ENCODE results near the gene NECTIN4. TPM values are rescaled to one million over a fixed set of nuclear protein-coding genes. Genes with fewer than 3 reads are reported as not detected.

The NECTIN4 gene
- total RNA-seq, 1 donor from 2014 or later = not detected

DNA sequence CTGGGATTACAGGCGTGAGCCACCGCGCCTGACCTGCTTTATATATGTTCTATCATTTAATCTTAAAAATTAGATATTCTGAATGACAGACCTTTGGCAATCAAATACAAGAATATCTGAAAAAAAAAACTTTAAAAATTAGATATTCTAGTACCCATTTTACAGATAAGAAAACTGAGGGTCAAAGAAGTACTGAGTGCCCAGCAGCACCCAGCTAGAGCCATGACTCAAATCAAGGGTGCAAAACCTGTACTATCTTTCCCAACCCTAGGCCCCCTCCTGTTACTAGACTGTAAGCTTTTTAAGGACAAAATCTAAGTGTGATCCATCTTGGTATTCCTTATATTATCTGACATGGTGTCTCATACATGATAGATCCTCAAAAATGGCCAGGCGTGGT, 27.9 kb downstream of the NECTIN4 start:
- Mint-ChIP-seq H3K9me3 (no peaks in the 10 kb centered on the region), H3K4me1 (no peaks in the 10 kb centered on the region), H3K36me3 (ENCODE audit: low read depth) (no peaks in the 10 kb centered on the region), H3K4me3 (no peak overlapping the region), H3K27ac (ENCODE audit: unreplicated experiment) (no peak overlapping the region), H3K27me3 (ENCODE audit: low read depth) (peaks cover 24% of the 10 kb centered on the region)
- DNase-seq (ENCODE audit: low read depth, low spot score) = no peak
- TF ChIP-seq, protein P1, sequence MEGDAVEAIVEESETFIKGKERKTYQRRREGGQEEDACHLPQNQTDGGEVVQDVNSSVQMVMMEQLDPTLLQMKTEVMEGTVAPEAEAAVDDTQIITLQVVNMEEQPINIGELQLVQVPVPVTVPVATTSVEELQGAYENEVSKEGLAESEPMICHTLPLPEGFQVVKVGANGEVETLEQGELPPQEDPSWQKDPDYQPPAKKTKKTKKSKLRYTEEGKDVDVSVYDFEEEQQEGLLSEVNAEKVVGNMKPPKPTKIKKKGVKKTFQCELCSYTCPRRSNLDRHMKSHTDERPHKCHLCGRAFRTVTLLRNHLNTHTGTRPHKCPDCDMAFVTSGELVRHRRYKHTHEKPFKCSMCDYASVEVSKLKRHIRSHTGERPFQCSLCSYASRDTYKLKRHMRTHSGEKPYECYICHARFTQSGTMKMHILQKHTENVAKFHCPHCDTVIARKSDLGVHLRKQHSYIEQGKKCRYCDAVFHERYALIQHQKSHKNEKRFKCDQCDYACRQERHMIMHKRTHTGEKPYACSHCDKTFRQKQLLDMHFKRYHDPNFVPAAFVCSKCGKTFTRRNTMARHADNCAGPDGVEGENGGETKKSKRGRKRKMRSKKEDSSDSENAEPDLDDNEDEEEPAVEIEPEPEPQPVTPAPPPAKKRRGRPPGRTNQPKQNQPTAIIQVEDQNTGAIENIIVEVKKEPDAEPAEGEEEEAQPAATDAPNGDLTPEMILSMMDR (conservative IDR thresholded peaks at IDR 0.05) = no peak

DNA sequence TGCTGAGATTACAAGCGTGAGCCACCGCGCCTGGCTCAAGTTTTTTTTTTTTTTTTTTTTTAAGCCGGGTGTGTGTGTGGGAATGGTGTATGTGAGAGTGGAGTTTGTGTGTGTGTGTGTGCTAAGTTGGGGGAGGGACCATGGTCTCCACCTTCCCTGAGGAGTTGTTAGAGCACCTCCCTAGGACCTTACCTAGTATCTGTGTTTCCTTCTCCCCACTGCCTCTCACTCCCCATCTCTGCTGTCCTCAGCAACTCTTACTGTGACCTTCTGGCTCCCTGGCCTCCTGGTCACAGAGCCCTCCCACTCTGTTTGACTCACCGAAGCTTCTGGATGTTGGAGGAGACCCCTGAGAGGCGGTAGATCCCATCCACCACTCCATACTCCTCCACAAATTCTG, 30.1 kb downstream of the NECTIN4 start:
- TF ChIP-seq, protein P1 (conservative IDR thresholded peaks at IDR 0.05) = no peak
- H3K27ac Mint-ChIP-seq (ENCODE audit: unreplicated experiment) = no peak overlapping the region
- H3K4me1 Mint-ChIP-seq = no peaks in the 10 kb centered on the region
- H3K27me3 Mint-ChIP-seq (ENCODE audit: low read depth) = peaks cover 20% of the 10 kb centered on the region
- DNase-seq (ENCODE audit: low read depth, low spot score) = no peak
- H3K36me3 Mint-ChIP-seq (ENCODE audit: low read depth) = no peaks in the 10 kb centered on the region
- H3K9me3 Mint-ChIP-seq = no peaks in the 10 kb centered on the region
- no peak overlapping the region for H3K4me3 Mint-ChIP-seq

DNA sequence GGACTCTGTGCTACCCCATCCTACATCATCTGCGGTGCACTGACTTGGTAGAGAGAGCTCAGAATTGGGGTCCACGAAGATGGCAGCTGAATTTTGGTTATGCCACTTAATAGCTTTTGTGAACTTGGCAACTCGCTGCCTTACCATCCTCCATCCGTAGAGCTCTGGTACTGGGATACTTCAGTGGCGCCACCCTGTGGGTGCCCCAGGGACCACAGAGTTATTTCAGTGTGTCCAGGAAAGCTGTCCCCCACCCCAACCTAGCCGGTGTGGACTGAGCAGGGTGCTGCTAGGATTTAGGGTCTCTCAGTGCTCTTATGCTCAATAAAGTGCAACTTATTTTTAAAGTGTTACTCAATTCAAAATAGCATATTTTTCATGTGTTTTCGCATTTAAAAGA, 34.6 kb downstream of the NECTIN4 start:
- DNase-seq (ENCODE audit: low read depth, low spot score) = no peak
- H3K36me3 Mint-ChIP-seq (ENCODE audit: low read depth) = no peaks in the 10 kb centered on the region
- no peak overlapping the region for H3K27ac Mint-ChIP-seq (ENCODE audit: unreplicated experiment)
- H3K4me3 Mint-ChIP-seq = no peak overlapping the region
- TF ChIP-seq, protein P1 (conservative IDR thresholded peaks at IDR 0.05) = peak; percentile 27
- H3K9me3 Mint-ChIP-seq = peaks cover 2% of the 10 kb centered on the region
- H3K4me1 Mint-ChIP-seq = no peaks in the 10 kb centered on the region
- H3K27me3 Mint-ChIP-seq (ENCODE audit: low read depth) = peaks cover 5% of the 10 kb centered on the region

DNA sequence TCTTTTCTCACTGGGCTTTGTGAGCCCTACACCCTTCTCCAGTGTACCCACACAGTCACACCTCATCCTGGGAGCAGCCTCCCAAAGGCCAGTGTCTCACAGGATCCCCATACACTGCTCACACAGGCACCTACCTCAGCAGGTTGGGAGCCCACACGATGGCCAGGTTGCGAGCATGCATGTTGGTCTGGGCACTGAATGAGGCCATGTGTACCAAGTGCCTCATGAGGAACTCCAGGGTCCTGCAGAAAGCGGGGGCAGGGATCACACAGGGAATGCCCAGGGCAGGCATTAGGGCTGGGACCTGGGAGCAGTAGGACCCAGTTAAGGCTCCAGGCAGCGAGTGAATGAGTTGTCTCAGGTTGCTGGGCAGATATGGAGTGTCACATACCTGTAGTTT, 35.1 kb downstream of the NECTIN4 start:
- DNase-seq (ENCODE audit: low read depth, low spot score) = no peak
- peaks cover 2% of the 10 kb centered on the region for H3K9me3 Mint-ChIP-seq
- no peak overlapping the region for H3K4me3 Mint-ChIP-seq
- H3K27ac Mint-ChIP-seq (ENCODE audit: unreplicated experiment) = peak overlapping the region; percentile 22
- no peaks in the 10 kb centered on the region for H3K36me3 Mint-ChIP-seq (ENCODE audit: low read depth)
- H3K4me1 Mint-ChIP-seq = no peaks in the 10 kb centered on the region
- peaks cover 5% of the 10 kb centered on the region for H3K27me3 Mint-ChIP-seq (ENCODE audit: low read depth)
- TF ChIP-seq, protein P1 (conservative IDR thresholded peaks at IDR 0.05) = no peak

DNA sequence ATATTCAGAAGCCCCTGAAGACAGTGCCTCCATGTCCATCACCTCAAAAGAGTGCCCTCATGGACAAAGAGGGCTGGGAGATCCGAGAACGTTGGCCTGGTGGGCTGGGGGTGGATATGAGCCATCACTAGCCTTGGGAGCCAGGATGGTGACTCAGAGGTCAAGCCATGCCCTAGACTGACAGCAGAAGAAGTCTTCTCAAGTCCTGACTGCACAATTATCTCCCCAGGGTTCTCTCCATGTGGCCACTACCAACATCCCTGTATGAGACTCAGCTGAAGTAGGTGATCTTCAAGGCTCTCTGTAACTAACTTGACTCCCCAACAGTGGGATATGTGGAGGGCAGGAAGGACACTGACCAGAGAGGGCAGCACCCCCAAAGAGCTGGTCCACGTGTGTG, 36.5 kb downstream of the NECTIN4 start:
- DNase-seq (ENCODE audit: low read depth, low spot score) = no peak
- peaks cover 9% of the 10 kb centered on the region for H3K9me3 Mint-ChIP-seq
- no peak overlapping the region for H3K4me3 Mint-ChIP-seq
- no peak overlapping the region for H3K27ac Mint-ChIP-seq (ENCODE audit: unreplicated experiment)
- H3K36me3 Mint-ChIP-seq (ENCODE audit: low read depth) = peaks cover 8% of the 10 kb centered on the region
- no peaks in the 10 kb centered on the region for H3K4me1 Mint-ChIP-seq
- H3K27me3 Mint-ChIP-seq (ENCODE audit: low read depth) = peaks cover 12% of the 10 kb centered on the region
- TF ChIP-seq, protein P1 (conservative IDR thresholded peaks at IDR 0.05) = no peak

DNA sequence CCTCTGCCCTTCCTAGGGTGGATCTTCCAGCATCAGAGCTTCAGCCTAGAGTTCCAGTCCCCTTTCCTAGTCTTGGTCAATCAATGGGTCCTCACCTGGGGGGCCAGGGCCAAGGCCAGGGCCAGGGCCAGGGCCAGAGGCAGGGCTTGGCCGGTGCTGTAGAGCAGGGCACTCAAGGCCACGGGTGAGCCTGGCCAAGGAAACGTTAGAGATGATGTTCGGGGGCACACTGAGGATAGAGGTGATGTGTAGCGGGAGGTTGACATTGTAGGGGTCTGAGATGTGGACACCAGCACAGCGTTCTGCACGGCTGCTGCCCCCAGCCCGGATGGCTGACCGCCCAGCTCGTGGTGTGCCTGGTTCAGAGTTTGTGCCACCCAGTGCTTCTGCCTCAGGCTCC, 38.1 kb downstream of the NECTIN4 start:
- peak overlapping the region; percentile 29 for H3K4me3 Mint-ChIP-seq
- peaks cover 16% of the 10 kb centered on the region for H3K9me3 Mint-ChIP-seq
- peaks cover 23% of the 10 kb centered on the region for H3K36me3 Mint-ChIP-seq (ENCODE audit: low read depth)
- TF ChIP-seq, protein P1 (conservative IDR thresholded peaks at IDR 0.05) = no peak
- H3K27ac Mint-ChIP-seq (ENCODE audit: unreplicated experiment) = no peak overlapping the region
- no peak for DNase-seq (ENCODE audit: low read depth, low spot score)
- peaks cover 20% of the 10 kb centered on the region for H3K27me3 Mint-ChIP-seq (ENCODE audit: low read depth)
- peaks cover 4% of the 10 kb centered on the region for H3K4me1 Mint-ChIP-seq
